OCI-LY7 (cell line): ENCODE measurements around the gene IQCB1. TPM values are rescaled to one million over a fixed set of nuclear protein-coding genes. Genes with fewer than 3 reads are reported as not detected.

Source experiments
- BruUV-seq: library from RNA; stranded (reverse); fragments of 400-500 nt; replicated peaks from 2 replicates; lab custom pipeline; 2021; lab: Mats Ljungman, UMichigan
- CTCF ChIA-PET: fragments of 300-600 bp; sonication (Branson Sonifier 250); formaldehyde crosslinking; loops from one replicate; lab custom pipeline; 2022; ENCODE audit warnings: antibody characterized with exemption; ENCODE audit not compliant: unreplicated experiment; lab: Charles Lee
- POLR2A ChIA-PET: fragments of 300-600 bp; sonication (Branson Sonifier 250); formaldehyde crosslinking; loops from one replicate; lab custom pipeline; 2022; ENCODE audit warnings: antibody characterized with exemption; lab: Charles Lee
- DNase-seq: peaks from one replicate; pipeline ENCODE4 v3.0.0-alpha.2; 2015; ENCODE audit warnings: low spot score
- H2AFZ ChIP-seq: fragments of 200-600 bp; sonication (generic), shearing (Covaris generic); 2 replicates; pipeline ENCODE4 v1.6.1; 2014; ENCODE audit warnings: mild to moderate bottlenecking, antibody characterized with exemption, low read length, moderate library complexity
- H3K27ac ChIP-seq: fragments of 200-600 bp; sonication (generic); 2 replicates; pipeline ENCODE4 v1.5.1; 2014; ENCODE audit warnings: mixed run types, low read depth, mild to moderate bottlenecking, moderate library complexity, low read length, inconsistent platforms; ENCODE audit not compliant: poor library complexity, severe bottlenecking
- H3K36me3 ChIP-seq: fragments of 200-600 bp; sonication (generic); 2 replicates; pipeline ENCODE4 v1.6.1; 2014; ENCODE audit warnings: mild to moderate bottlenecking, antibody characterized with exemption, low read length, moderate library complexity, mixed read lengths; ENCODE audit not compliant: insufficient read depth
- H3K4me1 ChIP-seq: fragments of 200-600 bp; sonication (generic); 2 replicates; pipeline ENCODE4 v1.5.1; 2014; ENCODE audit warnings: mild to moderate bottlenecking, low read length; ENCODE audit not compliant: insufficient read depth, poor library complexity, severe bottlenecking
- H3K4me2 ChIP-seq: fragments of 200-600 bp; sonication (generic); 2 replicates; pipeline ENCODE4 v1.6.1; 2014; ENCODE audit warnings: mild to moderate bottlenecking, low read length
- H3K4me3 ChIP-seq: fragments of 200-600 bp; sonication (generic); 2 replicates; pipeline ENCODE4 v1.5.1; 2014; ENCODE audit warnings: mild to moderate bottlenecking, low read depth, low read length; ENCODE audit not compliant: poor library complexity, severe bottlenecking
- H3K79me2 ChIP-seq: fragments of 200-600 bp; sonication (generic); 2 replicates; pipeline ENCODE4 v1.6.1; 2016; ENCODE audit warnings: low read depth, mild to moderate bottlenecking, low read length, moderate library complexity, mixed read lengths; ENCODE audit not compliant: insufficient read depth
- H3K9me2 ChIP-seq: fragments of 200-600 bp; sonication (generic); 2 replicates; pipeline ENCODE4 v1.6.1; 2016; ENCODE audit warnings: mild to moderate bottlenecking, low read length, mixed read lengths; ENCODE audit not compliant: insufficient read depth
- H3K9me3 ChIP-seq: fragments of 200-600 bp; sonication (generic); 2 replicates; pipeline ENCODE4 v1.6.1; 2014; ENCODE audit warnings: mild to moderate bottlenecking, mixed run types, low read length, mixed read lengths
- H4K20me1 ChIP-seq: fragments of 200-600 bp; sonication (generic); 2 replicates; pipeline ENCODE4 v1.6.1; 2014; ENCODE audit warnings: mild to moderate bottlenecking, antibody characterized with exemption, low read length, moderate library complexity, mixed read lengths; ENCODE audit not compliant: insufficient read depth
- EZH2phosphoT487 ChIP-seq: fragments of 200-600 bp; sonication (generic); IDR thresholded peaks from 2 replicates; pipeline ENCODE4 v1.6.1; 2018; ENCODE audit warnings: low read depth, borderline replicate concordance, mild to moderate bottlenecking, mixed run types, antibody characterized with exemption, low read length, moderate library complexity, mixed read lengths
- intact Hi-C: fragments of 100-400 bp; cut with micrococcal nuclease; formaldehyde crosslinking; loops from one replicate; pipeline ENCODE4 v1.10.0; 2022; ENCODE audit not compliant: unreplicated experiment
- total RNA-seq, 2 experiments: library from RNA; depleted of rRNA in 1 of 2; stranded (reverse); fragments of >200 nt in 1 of 2; shearing (Covaris generic) in 1 of 2; gene quantifications; 2 replicates each; pipeline ENCODE4 v1.2.3, GENCODE V29; 2014 to 2022
- TF ChIP-seq, protein P1 (sequence below): fragments of 200-600 bp; sonication (generic); conservative IDR thresholded peaks from 2 replicates; pipeline ENCODE4 v1.5.1; 2014; ENCODE audit warnings: mild to moderate bottlenecking, antibody characterized with exemption, low read length, moderate library complexity, mixed read lengths

IQCB1 gene
- total RNA-seq, 2 experiments from 2014 or later, result 77.5 to 100 TPM

- Histone ChIP-seq H3K4me2 (no peak overlapping the region), H3K27ac (no peak overlapping the region), H3K9me2 (no peaks in the 10 kb centered on the region), H4K20me1 (no peaks in the 10 kb centered on the region), H3K4me1 (peaks cover 15% of the 10 kb centered on the region), H2AFZ (no peak overlapping the region), H3K4me3 (no peak overlapping the region), H3K79me2 (peaks cover 97% of the 10 kb centered on the region), H3K36me3 (peaks cover 94% of the 10 kb centered on the region), H3K9me3 (peaks cover 31% of the 10 kb centered on the region)
- POLR2A ChIA-PET, result interaction anchor here (0.5 to 2.0 kb wide), 4 partner anchors 9 to 71 kb away, joined by 3 to 24 read pairs (median 9); no protein-coding TSS in a partner anchor
- BruUV-seq, result no TSS peak
- CTCF ChIA-PET, result interaction anchor here (1.8 kb wide), 1 partner anchor 11 kb away, joined by 4 read pairs; no protein-coding TSS in a partner anchor
- intact Hi-C loops, result no loop called here
- TF ChIP-seq, protein P1, sequence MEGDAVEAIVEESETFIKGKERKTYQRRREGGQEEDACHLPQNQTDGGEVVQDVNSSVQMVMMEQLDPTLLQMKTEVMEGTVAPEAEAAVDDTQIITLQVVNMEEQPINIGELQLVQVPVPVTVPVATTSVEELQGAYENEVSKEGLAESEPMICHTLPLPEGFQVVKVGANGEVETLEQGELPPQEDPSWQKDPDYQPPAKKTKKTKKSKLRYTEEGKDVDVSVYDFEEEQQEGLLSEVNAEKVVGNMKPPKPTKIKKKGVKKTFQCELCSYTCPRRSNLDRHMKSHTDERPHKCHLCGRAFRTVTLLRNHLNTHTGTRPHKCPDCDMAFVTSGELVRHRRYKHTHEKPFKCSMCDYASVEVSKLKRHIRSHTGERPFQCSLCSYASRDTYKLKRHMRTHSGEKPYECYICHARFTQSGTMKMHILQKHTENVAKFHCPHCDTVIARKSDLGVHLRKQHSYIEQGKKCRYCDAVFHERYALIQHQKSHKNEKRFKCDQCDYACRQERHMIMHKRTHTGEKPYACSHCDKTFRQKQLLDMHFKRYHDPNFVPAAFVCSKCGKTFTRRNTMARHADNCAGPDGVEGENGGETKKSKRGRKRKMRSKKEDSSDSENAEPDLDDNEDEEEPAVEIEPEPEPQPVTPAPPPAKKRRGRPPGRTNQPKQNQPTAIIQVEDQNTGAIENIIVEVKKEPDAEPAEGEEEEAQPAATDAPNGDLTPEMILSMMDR, result no peak
- no peak for TF ChIP-seq EZH2phosphoT487
- no peak for DNase-seq
Observed at GRCh38 chr3:121819236-121819635, 15.6 kb downstream of the IQCB1 start.

DNA sequence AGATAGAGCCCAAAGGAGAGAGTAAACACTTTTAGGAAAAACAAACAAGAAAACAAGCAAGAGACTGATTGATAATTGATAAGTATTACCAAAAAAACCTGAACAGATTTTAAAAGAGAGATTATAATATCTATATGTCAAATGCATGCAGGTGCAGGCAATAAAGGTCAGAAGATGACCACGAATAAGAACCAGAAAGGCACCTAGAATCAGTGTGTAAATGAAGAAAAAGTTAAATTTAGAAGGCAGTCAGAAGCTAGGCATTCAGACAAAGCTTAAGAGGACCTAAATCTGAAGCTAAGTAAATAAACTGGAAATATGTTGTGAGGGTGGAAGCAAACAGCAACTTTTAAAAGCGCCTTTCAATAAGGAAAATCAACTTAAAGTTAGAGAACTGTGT, 16.3 kb downstream of the IQCB1 start:
- Histone ChIP-seq H2AFZ (no peak overlapping the region), H3K9me3 (peaks cover 25% of the 10 kb centered on the region), H3K79me2 (peaks cover 96% of the 10 kb centered on the region), H3K36me3 (peaks cover 91% of the 10 kb centered on the region), H4K20me1 (no peaks in the 10 kb centered on the region), H3K4me3 (no peak overlapping the region), H3K9me2 (no peaks in the 10 kb centered on the region), H3K4me2 (peak overlapping the region; percentile 18; the same call in 1 of the 2 replicates), H3K4me1 (peaks cover 15% of the 10 kb centered on the region), H3K27ac (peak overlapping the region; percentile 41)
- DNase-seq, result no peak
- CTCF ChIA-PET, result interaction anchor here (1.8 kb wide), 1 partner anchor 10 kb away, joined by 4 read pairs; no protein-coding TSS in a partner anchor
- POLR2A ChIA-PET, result interaction anchor here (0.5 to 2.0 kb wide), 6 partner anchors 10 to 71 kb away, joined by 3 to 24 read pairs (median 4); no protein-coding TSS in a partner anchor
- no peak for TF ChIP-seq EZH2phosphoT487
- TF ChIP-seq, protein P1, result no peak
- no TSS peak for BruUV-seq
- intact Hi-C loops, result no loop called here

DNA sequence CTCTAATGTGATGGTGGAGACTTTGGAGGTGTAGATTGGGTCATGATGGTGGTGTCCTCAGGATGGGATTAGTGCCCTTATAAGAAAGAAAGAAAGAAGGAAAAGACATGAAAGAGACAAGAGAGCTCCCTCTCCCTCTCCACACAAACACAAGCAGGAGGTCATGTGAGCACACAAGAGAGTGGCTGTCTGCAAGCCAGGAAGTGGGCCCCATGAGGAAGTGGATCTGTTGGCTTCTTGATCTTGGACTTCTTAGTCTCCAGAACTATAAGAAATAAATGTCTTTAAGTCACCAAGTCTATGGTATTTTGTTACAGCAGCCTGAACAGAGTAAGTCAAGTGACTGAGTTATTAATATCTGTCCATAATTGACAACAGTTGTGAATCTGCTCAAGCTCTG, 17.1 kb downstream of the IQCB1 start:
- Histone ChIP-seq H2AFZ (no peak overlapping the region), H3K9me3 (peaks cover 16% of the 10 kb centered on the region; the same call in 1 of the 2 replicates), H3K9me2 (no peaks in the 10 kb centered on the region), H3K4me3 (no peak overlapping the region), H3K4me1 (peaks cover 22% of the 10 kb centered on the region), H3K27ac (peak overlapping the region; percentile 41), H3K79me2 (peaks cover 95% of the 10 kb centered on the region), H3K4me2 (peak overlapping the region; percentile 18; the same call in 1 of the 2 replicates), H3K36me3 (peaks cover 88% of the 10 kb centered on the region), H4K20me1 (no peaks in the 10 kb centered on the region)
- TF ChIP-seq, protein P1, result no peak
- no peak for TF ChIP-seq EZH2phosphoT487
- no TSS peak for BruUV-seq
- ChIA-PET POLR2A (interaction anchor here (1.0 to 2.0 kb wide), 5 partner anchors 10 to 70 kb away, joined by 3 to 24 read pairs (median 4); no protein-coding TSS in a partner anchor), CTCF (interaction anchor here (1.8 kb wide), 1 partner anchor 9 kb away, joined by 4 read pairs; no protein-coding TSS in a partner anchor)
- intact Hi-C loops, result no loop called here
- peak; percentile 20 for DNase-seq
